ENCODE data around the gene SLC25A53.

- TF ChIP-seq CTCF (IDR thresholded peaks at IDR 0.05) (no peak), POLR2AphosphoS5 (IDR thresholded peaks at IDR 0.05; ENCODE audit: low read depth, low read length) (no peak), SIN3A (IDR thresholded peaks at IDR 0.05; ENCODE audit: borderline replicate concordance, insufficient read depth, low read depth, low read length) (no peak), REST (IDR thresholded peaks at IDR 0.05; ENCODE audit: insufficient read depth in 1 of 2, low read depth in 2 of 2, low read length in 1 of 2) (no peak), TCF7L2 (IDR thresholded peaks at IDR 0.05; ENCODE audit: low read depth, low read length) (no peak)
Measured at GRCh38 chrX:104126856-104127255, 30.0 kb downstream of the SLC25A53 start.

Measured in Panc1 (cell line).